Hepatocyte (in vitro differentiated cells): Measurements from ENCODE around the gene PNPLA7. TPM values are rescaled to one million over a fixed set of nuclear protein-coding genes. Genes with fewer than 3 reads are reported as not detected.

Experiments
- DNase-seq: peaks from one replicate; pipeline ENCODE4 v3.0.0-alpha.2; 2016; ENCODE audit warnings: low spot score
- H2AFZ ChIP-seq: fragments of 200-600 bp; sonication (generic); 2 replicates; pipeline ENCODE4 v1.6.0; 2016; ENCODE audit warnings: antibody characterized with exemption, mild to moderate bottlenecking
- H3K27ac ChIP-seq: fragments of 200-600 bp; sonication (generic); 2 replicates; pipeline ENCODE4 v1.5.1; 2016; ENCODE audit warnings: mild to moderate bottlenecking
- H3K27me3 ChIP-seq: fragments of 200-600 bp; sonication (generic); 2 replicates; pipeline ENCODE4 v1.6.1; 2016
- H3K36me3 ChIP-seq: fragments of 200-600 bp; sonication (generic); replicated peaks from 2 replicates; pipeline ENCODE4 v1.5.1; 2016; ENCODE audit warnings: low read depth; ENCODE audit not compliant: insufficient read depth
- H3K4me1 ChIP-seq: fragments of 200-600 bp; sonication (generic); 2 replicates; pipeline ENCODE4 v1.5.1; 2016; ENCODE audit warnings: mild to moderate bottlenecking, moderate library complexity; ENCODE audit not compliant: insufficient read depth
- H3K4me2 ChIP-seq: fragments of 200-600 bp; sonication (generic); 2 replicates; pipeline ENCODE4 v1.6.0; 2016
- H3K4me3 ChIP-seq: fragments of 200-600 bp; sonication (generic); 2 replicates; pipeline ENCODE4 v1.5.1; 2016; ENCODE audit warnings: mild to moderate bottlenecking
- H3K79me2 ChIP-seq: fragments of 200-600 bp; sonication (generic); 2 replicates; pipeline ENCODE4 v1.6.0; 2017; ENCODE audit warnings: mild to moderate bottlenecking
- H3K9me2 ChIP-seq: fragments of 200-600 bp; sonication (generic); replicated peaks from 2 replicates; pipeline ENCODE4 v1.6.0; 2017; ENCODE audit warnings: mild to moderate bottlenecking; ENCODE audit not compliant: insufficient read depth
- H3K9me3 ChIP-seq: fragments of 200-600 bp; sonication (generic); 2 replicates; pipeline ENCODE4 v1.5.1; 2016; ENCODE audit warnings: low read depth, mild to moderate bottlenecking
- H4K20me1 ChIP-seq: fragments of 200-600 bp; sonication (generic); 2 replicates; pipeline ENCODE4 v1.6.0; 2016; ENCODE audit warnings: mild to moderate bottlenecking; ENCODE audit not compliant: insufficient read depth, poor library complexity, severe bottlenecking
- EZH2 ChIP-seq: fragments of 200-600 bp; sonication (generic); IDR thresholded peaks from 2 replicates; pipeline ENCODE4 v1.6.1; 2016; ENCODE audit warnings: antibody characterized with exemption, mild to moderate bottlenecking, borderline replicate concordance
- EZH2phosphoT487 ChIP-seq: fragments of 200-600 bp; sonication (generic); IDR thresholded peaks from one replicate; pipeline ENCODE4 v1.6.1; 2018; ENCODE audit warnings: antibody characterized with exemption, mild to moderate bottlenecking, low read depth, moderate library complexity; ENCODE audit not compliant: unreplicated experiment, severe bottlenecking
- WGBS: methylation state at CpG from one replicate; pipeline ENCODE4 v1.1.6; 2016; ENCODE audit warnings: low lambda C conversion rate; ENCODE audit errors: missing lambda C conversion rate; 5-methylcytosine and 5-hydroxymethylcytosine counted together
- polyA plus RNA-seq: library from polyadenylated mRNA; unstranded; fragments of >200 nt; fragmentation: Nextera tagmentation; extraction: Ambion mirVana; gene quantifications from 2 replicates; pipeline ENCODE4 v1.2.1, GENCODE V29; 2016
- total RNA-seq: library from RNA; depleted of rRNA; stranded (reverse); fragments of >200 nt; gene quantifications from 2 replicates; pipeline ENCODE4 v1.2.3, GENCODE V29; 2014
- TF ChIP-seq, protein P1 (sequence below): fragments of 200-600 bp; sonication (generic); IDR thresholded peaks from 2 replicates; pipeline ENCODE4 v1.5.1; 2016; ENCODE audit warnings: antibody characterized with exemption, mild to moderate bottlenecking; ENCODE audit not compliant: poor library complexity

The PNPLA7 gene
- total and polyA plus RNA-seq, 2 experiments from 2014 or later = 0.62 to 0.77 TPM

DNA sequence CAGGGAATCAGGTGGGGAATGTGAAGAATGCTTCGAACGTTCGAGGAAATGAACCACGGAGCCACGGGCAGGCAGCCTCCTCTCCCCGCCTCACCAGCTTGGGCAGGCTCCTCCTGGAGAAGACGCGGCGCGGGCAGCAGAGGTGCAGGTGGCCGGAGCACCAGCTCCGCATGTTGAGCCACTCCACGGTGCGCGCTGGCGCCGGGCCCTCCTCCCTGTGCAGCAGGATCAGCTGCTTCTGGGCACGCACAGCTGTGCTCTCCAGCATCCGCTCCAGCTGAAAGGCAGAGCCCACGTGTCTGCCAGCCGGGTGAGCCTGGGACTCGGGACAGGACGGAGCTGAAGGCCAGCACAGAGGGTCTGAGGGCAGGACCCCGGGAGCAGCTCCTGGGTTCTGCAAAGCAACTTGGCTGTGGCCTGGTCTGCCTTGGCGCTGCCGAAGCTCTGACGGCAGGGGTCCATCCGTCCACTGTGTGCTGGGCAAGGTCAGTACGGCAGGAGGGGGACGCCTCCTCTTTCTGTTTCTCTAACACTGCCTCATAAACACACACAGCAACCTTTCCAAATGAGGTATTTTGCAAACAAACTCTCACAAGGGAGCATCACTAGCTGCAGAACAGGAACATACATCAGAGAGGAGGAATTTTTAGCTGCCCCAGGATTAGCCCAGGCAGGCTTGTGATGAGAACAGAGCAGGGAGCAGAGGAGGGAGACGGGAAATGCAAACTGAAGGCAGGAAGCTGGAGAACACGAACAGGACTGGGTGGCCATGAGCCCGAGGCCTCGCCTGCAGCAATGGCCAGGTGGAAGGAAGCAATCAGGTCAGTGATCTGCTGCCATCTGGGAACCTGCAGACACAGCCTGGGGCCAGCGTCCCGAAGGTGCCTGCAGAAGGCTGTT is 71.0 kb downstream of the PNPLA7 start:
- Histone ChIP-seq H3K27ac (no peak overlapping the region), H3K9me2 (no peaks in the 10 kb centered on the region), H3K9me3 (peaks cover 5% of the 10 kb centered on the region), H3K4me3 (no peak overlapping the region), H2AFZ (no peak overlapping the region), H4K20me1 (no peaks in the 10 kb centered on the region), H3K4me1 (no peaks in the 10 kb centered on the region), H3K79me2 (no peaks in the 10 kb centered on the region), H3K36me3 (no peaks in the 10 kb centered on the region), H3K4me2 (no peak overlapping the region), H3K27me3 (no peaks in the 10 kb centered on the region)
- DNase-seq = no peak
- no peak for TF ChIP-seq EZH2
- TF ChIP-seq, protein P1, sequence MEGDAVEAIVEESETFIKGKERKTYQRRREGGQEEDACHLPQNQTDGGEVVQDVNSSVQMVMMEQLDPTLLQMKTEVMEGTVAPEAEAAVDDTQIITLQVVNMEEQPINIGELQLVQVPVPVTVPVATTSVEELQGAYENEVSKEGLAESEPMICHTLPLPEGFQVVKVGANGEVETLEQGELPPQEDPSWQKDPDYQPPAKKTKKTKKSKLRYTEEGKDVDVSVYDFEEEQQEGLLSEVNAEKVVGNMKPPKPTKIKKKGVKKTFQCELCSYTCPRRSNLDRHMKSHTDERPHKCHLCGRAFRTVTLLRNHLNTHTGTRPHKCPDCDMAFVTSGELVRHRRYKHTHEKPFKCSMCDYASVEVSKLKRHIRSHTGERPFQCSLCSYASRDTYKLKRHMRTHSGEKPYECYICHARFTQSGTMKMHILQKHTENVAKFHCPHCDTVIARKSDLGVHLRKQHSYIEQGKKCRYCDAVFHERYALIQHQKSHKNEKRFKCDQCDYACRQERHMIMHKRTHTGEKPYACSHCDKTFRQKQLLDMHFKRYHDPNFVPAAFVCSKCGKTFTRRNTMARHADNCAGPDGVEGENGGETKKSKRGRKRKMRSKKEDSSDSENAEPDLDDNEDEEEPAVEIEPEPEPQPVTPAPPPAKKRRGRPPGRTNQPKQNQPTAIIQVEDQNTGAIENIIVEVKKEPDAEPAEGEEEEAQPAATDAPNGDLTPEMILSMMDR = no peak
- WGBS = 84% methylated on average over 36 of the region's 36 CpGs

DNA sequence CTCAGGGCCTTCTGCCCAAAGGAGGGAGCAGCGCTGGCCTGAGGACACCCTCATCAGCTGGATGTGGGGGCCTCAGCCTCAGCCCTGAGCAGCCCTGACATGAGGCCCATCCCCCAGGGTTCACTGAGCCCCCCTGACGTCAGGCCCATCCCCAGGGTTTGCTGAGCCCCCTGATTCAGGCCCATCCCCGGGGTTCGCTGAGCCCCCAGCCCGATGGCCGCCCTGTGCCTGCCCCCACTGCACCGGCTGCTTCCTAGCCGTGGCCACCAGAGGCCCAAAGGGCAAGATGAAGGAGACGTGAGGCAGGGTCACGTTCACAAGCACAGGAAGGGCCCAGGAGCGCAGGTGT is 71.6 kb downstream of the PNPLA7 start:
- WGBS = 80% methylated on average over 10 of the region's 11 CpGs
- Histone ChIP-seq H3K9me3 (peaks cover 5% of the 10 kb centered on the region), H3K4me1 (no peaks in the 10 kb centered on the region), H3K27me3 (no peaks in the 10 kb centered on the region), H3K36me3 (no peaks in the 10 kb centered on the region), H3K79me2 (no peaks in the 10 kb centered on the region), H4K20me1 (no peaks in the 10 kb centered on the region), H3K4me3 (no peak overlapping the region), H3K4me2 (no peak overlapping the region), H3K9me2 (no peaks in the 10 kb centered on the region), H2AFZ (no peak overlapping the region), H3K27ac (no peak overlapping the region)
- TF ChIP-seq EZH2phosphoT487 (no peak), EZH2 (no peak)
- TF ChIP-seq, protein P1 = no peak
- DNase-seq = no peak

DNA sequence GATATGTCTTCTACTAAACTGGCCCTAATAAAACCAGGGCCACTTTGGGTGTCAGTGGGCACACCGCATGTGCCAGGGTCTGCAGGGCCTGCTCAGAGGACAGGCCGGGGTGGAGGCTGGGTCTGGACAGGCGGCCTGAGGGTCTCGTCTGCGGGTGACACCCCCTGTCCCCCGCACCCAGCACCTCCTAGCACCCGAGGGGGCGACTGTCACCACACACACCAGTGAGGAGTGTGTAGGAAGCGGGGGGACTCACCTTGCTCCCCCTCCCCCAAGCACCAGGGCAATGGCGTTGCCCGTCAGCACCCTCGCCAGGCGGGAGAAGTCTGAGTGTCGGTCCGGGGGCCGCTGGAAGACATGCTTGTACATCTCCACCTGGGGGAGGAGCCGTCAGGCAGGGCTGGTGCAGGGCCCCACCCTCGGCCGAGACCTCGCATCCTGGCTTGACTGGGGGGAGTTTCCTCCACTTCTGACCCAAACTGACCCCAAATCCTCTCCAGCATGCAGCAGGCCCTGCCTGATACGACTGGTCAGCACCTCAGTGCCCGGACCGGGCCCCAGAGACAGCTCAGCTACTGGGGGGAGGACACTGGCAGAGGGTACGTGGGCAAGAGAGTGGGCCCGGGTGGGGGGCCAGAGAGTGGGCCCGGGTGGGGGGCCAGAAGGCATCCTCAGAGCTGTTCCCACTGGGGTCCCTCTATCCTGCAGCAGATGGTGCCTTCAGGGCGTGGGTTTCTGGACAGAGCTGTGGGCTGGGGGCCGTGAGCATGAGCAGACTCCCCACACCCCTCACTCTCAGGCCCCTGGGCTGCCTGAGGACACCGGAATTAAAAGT is 72.2 kb downstream of the PNPLA7 start:
- 93% methylated on average over 18 of the region's 29 CpGs for WGBS

More for the DNA sequence above, 72.2 kb downstream of the PNPLA7 start:
- H3K4me1 ChIP-seq = no peaks in the 10 kb centered on the region
- no peak overlapping the region for H2AFZ ChIP-seq
- H4K20me1 ChIP-seq = no peaks in the 10 kb centered on the region
- H3K9me3 ChIP-seq = peaks cover 5% of the 10 kb centered on the region
- H3K79me2 ChIP-seq = no peaks in the 10 kb centered on the region
- TF ChIP-seq EZH2 (no peak), EZH2phosphoT487 (no peak)
- TF ChIP-seq, protein P1 = no peak
- H3K27ac ChIP-seq = no peak overlapping the region
- H3K9me2 ChIP-seq = no peaks in the 10 kb centered on the region
- H3K4me2 ChIP-seq = no peak overlapping the region
- no peak for DNase-seq
- no peaks in the 10 kb centered on the region for H3K36me3 ChIP-seq
- no peak overlapping the region for H3K4me3 ChIP-seq
- no peaks in the 10 kb centered on the region for H3K27me3 ChIP-seq
